GM18868 (cell line): ENCODE data around the gene PRIMA1.

Source experiments
- ATAC-seq: cut with Tn5 transposase; IDR thresholded peaks from one replicate; pipeline ENCODE4 v1.9.1; 2021; ENCODE audit warnings: mild to moderate bottlenecking, moderate library complexity; ENCODE audit not compliant: unreplicated experiment

PRIMA1 gene

GRCh38 chr14:93688239-93688666 is 100.0 kb downstream of the PRIMA1 start:
- no peak for ATAC-seq

- no peak for ATAC-seq
These were observed 102.0 kb downstream of the PRIMA1 start for GRCh38 chr14:93686268-93686667.

DNA sequence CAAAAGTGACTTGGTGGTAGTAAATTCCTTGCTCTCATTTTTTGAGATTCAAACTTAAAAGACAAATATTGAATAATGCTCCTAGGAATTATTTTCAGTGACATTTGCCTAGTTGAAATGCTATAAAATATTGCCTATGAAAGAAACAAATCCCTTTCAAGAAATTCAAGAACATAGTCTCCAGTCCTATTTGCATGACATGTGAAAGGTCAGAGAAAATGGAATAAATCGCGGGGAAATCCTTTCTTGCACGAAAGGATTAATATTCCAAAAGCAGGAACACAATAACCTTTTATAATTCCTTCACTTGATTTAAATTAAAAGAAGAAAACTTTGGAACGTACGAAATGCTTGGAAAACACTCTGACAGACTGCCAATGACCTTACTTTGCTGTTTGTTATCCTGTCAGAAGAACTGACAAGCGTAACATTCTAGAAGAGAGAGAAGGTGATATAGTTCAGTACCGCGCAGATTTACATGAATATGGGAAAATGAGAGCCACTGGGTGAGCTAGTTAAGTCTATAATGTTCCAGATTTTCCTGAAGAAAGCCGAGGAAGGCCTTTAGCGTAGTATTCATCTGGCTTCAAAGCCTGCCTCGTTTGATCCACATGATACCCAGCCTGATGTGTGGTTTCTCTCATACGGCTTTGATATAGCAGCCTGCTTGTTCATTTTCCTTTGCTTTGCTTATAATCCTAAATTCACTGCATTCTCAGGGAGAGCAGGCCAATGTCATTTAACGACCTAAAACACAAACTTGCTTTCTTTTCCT is 103.0 kb downstream of the PRIMA1 start:
- no peak for ATAC-seq

DNA sequence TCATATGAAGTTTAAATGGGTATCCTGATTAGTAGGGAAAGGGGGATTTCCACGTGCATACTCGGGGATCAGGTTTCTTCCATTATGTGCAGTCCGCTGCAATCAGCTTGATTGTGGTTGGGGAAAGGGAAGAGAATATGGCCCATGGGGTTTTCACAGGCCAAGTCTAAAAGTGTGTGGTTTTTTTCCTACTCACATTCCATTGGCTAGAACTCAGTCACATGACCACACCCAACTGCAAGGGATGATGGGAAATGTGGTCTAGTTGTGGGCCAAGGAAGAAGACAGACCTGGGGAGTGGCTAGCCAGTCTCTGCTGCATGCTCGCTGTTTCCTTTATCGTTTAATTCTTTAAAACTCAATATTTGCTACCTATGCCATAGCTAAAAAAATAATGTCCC is 105.1 kb downstream of the PRIMA1 start:
- no peak for ATAC-seq

GRCh38 chr14:93682459-93682858 is 105.8 kb downstream of the PRIMA1 start:
- no peak for ATAC-seq

- no peak for ATAC-seq
These were observed 111.8 kb downstream of the PRIMA1 start for GRCh38 chr14:93676416-93676958.

GRCh38 chr14:93675651-93676050 is 112.6 kb downstream of the PRIMA1 start:
- ATAC-seq = no peak

GRCh38 chr14:93674343-93674742 is 113.9 kb downstream of the PRIMA1 start:
- no peak for ATAC-seq

- ATAC-seq = no peak
These were observed 118.7 kb downstream of the PRIMA1 start for GRCh38 chr14:93669632-93670031.
